Activated T-cell treated with anti-CD3 and anti-CD28 coated beads for 1 hour (primary cell): ENCODE results near the gene SLC7A5.
"Not testable (repeated sequence)": the region's sequence is repeated elsewhere in the genome, so short reads cannot be mapped to it uniquely, and the experiment has no call there.

Experiments used
- DNase-seq: peaks from one replicate; pipeline ENCODE4 v3.0.0-alpha.2; 2020; ENCODE audit warnings: low read depth

The SLC7A5 gene

GRCh38 chr16:87860553-87861299, 8.6 kb downstream of the SLC7A5 start:
- DNase-seq = no peak

GRCh38 chr16:87858151-87858993, 10.9 kb downstream of the SLC7A5 start:
- not testable (repeated sequence) for DNase-seq

GRCh38 chr16:87856791-87857228, 12.5 kb downstream of the SLC7A5 start:
- no peak for DNase-seq

- no peak for DNase-seq
These were observed 13.2 kb downstream of the SLC7A5 start for GRCh38 chr16:87855852-87856715.

DNA sequence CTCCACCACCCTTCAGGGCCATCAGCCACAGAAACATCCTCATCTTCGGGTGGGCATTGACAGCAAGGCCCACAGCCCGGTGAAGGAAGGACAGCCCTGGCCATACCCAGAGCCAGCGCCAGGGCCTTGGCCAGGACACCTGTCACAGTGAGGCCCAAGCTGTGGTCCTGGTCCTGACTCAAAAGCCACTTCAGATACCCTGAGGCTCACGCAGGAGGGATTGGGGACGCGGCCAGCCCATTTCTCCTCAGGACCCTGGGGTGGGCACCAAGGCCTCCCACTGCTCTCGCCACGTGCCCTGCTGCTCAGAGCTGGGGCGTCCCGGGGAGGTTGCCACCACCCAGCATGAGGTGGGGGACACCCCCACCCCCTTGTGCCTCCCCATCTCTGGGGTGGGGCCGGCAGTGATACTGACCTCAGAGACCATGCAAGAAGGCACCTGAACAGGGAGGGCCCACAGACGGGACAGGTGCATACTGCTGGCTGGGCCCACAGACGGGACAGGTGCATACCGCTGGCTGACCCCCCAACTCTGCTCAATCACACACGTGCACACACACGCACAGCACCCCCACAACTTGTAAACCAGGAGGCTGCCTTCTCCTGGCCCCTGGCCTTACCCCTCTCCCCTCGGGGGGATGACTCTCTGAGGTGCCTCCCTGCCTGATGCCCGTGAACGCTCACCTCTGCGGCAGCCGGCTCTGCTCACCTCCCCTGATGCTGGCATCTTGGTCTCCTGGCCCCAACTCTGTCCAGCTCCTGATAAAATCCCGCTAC, 14.2 kb downstream of the SLC7A5 start:
- DNase-seq = no peak

DNA sequence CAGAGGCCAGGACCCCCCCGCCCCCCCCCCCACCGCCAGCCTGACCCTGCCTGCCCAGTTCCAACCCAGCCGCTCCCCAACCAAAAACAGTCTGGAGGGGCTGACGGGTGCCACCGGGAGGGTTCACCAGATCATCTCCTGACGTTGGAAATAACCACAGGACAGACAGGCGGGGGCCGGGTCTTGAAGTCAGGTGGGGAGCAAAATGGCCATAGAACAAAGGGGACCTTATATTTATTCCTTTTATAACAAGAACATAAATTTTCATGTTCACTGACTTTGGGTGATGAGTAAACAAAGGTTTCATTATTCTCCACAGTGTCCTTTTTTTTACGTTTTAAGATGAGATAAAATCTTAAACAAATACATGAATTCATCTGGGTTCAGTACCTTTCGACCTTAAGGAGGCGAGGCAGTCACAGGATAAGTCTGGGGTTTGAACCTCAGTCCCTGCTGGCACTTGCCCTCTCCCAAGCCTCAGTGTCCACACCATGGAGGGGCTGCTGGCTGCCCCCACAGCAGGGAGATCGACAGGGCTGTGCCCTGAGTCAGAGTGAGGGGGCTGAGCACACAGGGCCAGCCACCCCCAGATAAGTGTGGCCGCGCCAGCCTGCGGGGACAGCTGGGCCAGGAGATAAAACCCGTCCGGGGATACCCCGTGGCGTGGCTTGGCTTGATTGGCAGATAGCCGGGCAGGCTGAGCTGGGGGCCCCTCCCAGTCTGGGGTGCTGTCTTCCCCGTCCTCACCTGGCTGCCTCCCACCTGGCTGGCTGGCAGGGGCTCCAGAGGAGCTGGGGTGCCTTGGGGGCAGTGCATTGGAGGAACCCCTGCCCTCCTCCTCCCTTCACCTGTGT, 15.0 kb downstream of the SLC7A5 start:
- DNase-seq = no peak

DNA sequence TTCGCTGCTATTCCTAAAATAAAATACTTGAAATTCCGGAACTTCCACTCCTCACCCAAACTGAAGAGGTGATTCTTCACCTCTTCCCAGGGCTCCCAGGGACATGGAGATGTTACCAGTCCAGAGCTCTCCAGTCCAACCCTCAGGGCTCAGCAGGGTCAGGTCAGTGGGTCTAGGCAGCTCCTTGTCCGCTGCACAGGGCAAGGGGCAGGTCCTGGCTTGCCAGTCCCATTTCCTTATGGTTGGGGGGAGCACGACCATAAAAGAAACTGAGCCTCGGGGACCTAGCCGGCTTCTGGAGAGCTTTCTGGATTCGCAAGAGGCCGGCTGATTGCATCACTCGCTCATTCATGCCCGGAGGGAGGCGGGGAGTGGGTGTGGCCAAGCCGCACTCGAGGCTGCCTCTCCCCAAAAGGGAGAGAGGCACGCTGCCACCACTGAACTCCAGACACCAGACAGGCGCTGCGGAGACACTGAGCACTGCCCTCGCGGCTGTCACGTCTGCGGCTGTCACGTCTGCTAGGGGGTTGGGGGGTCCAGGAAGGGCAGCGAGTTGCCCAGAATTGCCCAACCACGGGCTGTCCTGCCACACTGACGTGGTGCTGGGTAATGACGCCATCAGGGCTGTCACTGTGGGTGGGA, 15.8 kb downstream of the SLC7A5 start:
- peak; percentile 77 for DNase-seq

GRCh38 chr16:87851601-87852000, 17.7 kb downstream of the SLC7A5 start:
- no peak for DNase-seq

DNA sequence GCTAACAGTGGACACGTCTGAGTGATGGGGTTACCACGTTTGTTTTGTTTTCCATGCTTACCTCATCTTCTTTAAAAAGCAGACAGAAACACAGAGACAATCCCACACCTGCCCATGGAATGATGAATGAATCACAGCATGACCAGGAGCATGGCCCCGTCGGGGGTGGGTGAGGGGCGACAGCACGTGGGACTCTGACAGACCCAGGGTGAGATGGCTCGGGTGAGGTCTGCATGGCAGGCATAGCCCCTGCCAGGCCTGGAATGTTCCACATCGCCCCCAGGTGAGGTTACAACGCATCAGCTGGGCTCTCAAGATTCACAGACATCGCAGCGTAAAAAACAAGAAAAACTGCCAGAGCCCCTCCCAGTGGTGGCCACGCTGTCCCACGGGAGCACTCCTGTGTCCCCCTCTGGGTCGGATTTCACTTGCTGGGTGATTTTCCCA, 18.1 kb downstream of the SLC7A5 start:
- no peak for DNase-seq

- peak; percentile 73 for DNase-seq
These were observed 19.0 kb downstream of the SLC7A5 start for GRCh38 chr16:87850009-87851006.

- DNase-seq = no peak
These were observed 19.8 kb downstream of the SLC7A5 start for GRCh38 chr16:87849419-87850008.

- no peak for DNase-seq
These were observed 20.5 kb downstream of the SLC7A5 start for GRCh38 chr16:87848676-87849345.

GRCh38 chr16:87847785-87848675, 21.3 kb downstream of the SLC7A5 start:
- no peak for DNase-seq

GRCh38 chr16:87847467-87847784, 21.9 kb downstream of the SLC7A5 start:
- DNase-seq = no peak

DNA sequence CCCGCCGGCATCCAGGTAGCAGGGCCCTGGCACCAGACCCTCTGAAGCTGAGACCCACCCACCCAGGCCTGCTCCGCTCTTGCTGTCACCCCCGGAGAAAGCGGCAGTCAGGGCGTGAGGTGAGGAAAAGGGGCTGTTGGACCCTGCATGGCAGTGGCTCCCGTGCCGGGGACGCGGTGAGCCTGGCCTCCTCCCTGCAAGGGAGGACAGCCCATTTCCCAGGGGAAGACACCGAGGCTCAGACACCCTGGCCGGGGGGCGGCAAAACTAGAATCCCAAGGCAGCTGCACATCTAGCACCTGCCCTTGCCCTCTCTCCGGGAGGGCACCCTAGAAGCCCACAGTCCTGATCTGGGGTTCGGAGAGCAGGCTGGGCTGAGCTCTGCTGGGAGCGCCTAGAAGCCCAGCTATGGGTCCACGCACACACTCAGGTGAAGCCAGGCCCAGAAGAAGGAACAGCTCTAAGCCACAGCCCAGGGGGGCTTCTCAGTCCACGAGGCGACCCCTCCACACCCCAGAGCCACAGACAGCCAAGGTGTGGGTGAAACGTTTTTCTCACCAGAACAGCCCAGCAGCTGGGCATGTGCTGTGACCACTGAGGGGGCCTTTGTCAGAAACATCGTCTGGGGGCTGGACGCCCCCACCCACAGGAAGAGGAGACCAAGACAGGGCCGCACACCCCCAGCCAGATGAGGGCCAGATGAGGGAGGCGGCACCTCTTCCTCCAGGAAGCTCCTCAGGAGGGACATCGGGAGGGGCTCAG, 22.4 kb downstream of the SLC7A5 start:
- no peak for DNase-seq
